Kidney (tissue), 14 donors: Measurements from ENCODE around the gene FNTB. TPM values are rescaled to one million over a fixed set of nuclear protein-coding genes. Genes with fewer than 3 reads are reported as not detected.

Experiments
- DNase-seq, 5 donors: peaks; one replicate each; pipeline ENCODE4 v3.0.0-alpha.2; 2013 to 2020
- FAIRE-seq: peaks from 2 replicates; lab custom pipeline; 2012; peaks lifted over from hg19 to GRCh38; lab: Jason Lieb, UNC
- H3K27ac ChIP-seq, 2 donors: one replicate each; pipeline ENCODE4 v1.7.0; 2013; ENCODE audit warnings: low read depth in 2 of 2, low read length in 2 of 2, inconsistent platforms in 1 of 2
- H3K27me3 ChIP-seq: one replicate; pipeline ENCODE4 v1.7.1; 2013; ENCODE audit warnings: low read length, inconsistent platforms; ENCODE audit not compliant: control insufficient read depth, insufficient read depth
- H3K36me3 ChIP-seq, 3 donors: one replicate each; pipeline versions ENCODE4 v1.7.0 to v1.7.1; 2013; ENCODE audit warnings: low read length in 3 of 3, control low read depth in 1 of 3, inconsistent platforms in 1 of 3; ENCODE audit not compliant: insufficient read depth in 3 of 3, control insufficient read depth in 2 of 3
- H3K4me1 ChIP-seq, 3 donors: one replicate each; pipeline versions ENCODE4 v1.7.0 to v1.7.1; 2013; ENCODE audit warnings: low read length in 3 of 3, inconsistent platforms in 1 of 3, low read depth in 1 of 3; ENCODE audit not compliant: control insufficient read depth in 2 of 3, insufficient read depth in 2 of 3
- H3K4me3 ChIP-seq, 3 donors: one replicate each; pipeline versions ENCODE4 v1.7.0 to v1.8.1; 2013; ENCODE audit warnings: low read length in 3 of 3, control low read depth in 1 of 3, inconsistent platforms in 1 of 3
- H3K9ac ChIP-seq, 3 donors: one replicate each; pipeline versions ENCODE4 v1.7.0 to v1.7.1; 2013; ENCODE audit warnings: low read length in 3 of 3, control low read depth in 1 of 3, inconsistent platforms in 1 of 3
- H3K9me3 ChIP-seq, 3 donors: one replicate each; pipeline versions ENCODE4 v1.7.0 to v1.7.1; 2013; ENCODE audit warnings: low read length in 3 of 3, control low read depth in 1 of 3, inconsistent platforms in 1 of 3; ENCODE audit not compliant: control insufficient read depth in 2 of 3, insufficient read depth in 1 of 3
- intact Hi-C: fragments of 100-400 bp; cut with DNase I; formaldehyde crosslinking; loops from one replicate; pipeline ENCODE4 v1.11.1; 2022
- polyA plus RNA-seq: library from polyadenylated mRNA; stranded (reverse); fragments of 350-450 nt; fragmentation: Illumina TruSeq; extraction: RNeasy Lipid Tissue Mini Kit (QIAGEN cat#74804); gene quantifications from one replicate; pipeline ENCODE4 v1.2.3, GENCODE V29; 2014; ENCODE audit warnings: low read depth, low replicate concordance; ENCODE audit not compliant: insufficient read depth
- total RNA-seq: library from RNA; stranded (reverse); fragmentation: NEBNext Ultra II Directional; extraction: Animal tissue kit (Norgen Biotek cat#: 25700); gene quantifications from one replicate; pipeline ENCODE4 v1.2.1, GENCODE V29; 2021
- TF ChIP-seq, protein P1 (sequence below): IDR thresholded peaks from 3 replicates; pipeline ENCODE4 v1.5.1; 2012; ENCODE audit warnings: mild to moderate bottlenecking, moderate library complexity, borderline replicate concordance; ENCODE audit not compliant: insufficient read depth; ENCODE audit errors: extremely low read depth
- donor health status: control.
- donor health status: control.
- donor health status: control.
- donor health status: control.
- donor health status: control.
- donor health status: DM: yes; HTN: yes; CAD: no.
- donor health status: Normal renal cell carcinoma (clear cell type).

FNTB gene
- total and polyA plus RNA-seq, 2 donors from 2014 or later = 13.6 to 15.0 TPM

DNA sequence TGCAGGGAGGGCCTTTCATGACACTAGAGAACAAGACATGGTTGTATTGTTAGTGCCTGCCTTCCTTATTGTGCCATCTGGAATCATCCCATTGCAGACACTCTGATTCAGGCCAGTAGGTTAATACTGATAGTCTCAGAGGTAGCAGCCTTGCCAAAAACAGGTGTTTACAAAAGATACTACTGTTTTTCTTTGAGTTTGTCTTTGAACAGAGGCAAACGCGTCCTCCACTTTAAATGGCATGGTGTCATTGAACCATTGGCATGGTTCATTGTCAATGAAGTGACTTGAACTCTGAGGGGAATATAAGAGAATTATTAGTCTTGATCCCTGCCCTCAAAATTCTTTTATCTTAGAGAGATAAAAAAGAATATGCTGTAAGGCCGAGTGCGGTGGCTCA, 4.2 kb downstream of the FNTB start:
- Histone ChIP-seq H3K9me3 (no peaks in the 10 kb centered on the region), H3K27me3 (no peaks in the 10 kb centered on the region), H3K9ac (no peak overlapping the region), H3K36me3 (no peaks in the 10 kb centered on the region), H3K27ac (no peak overlapping the region), H3K4me3 (no peak overlapping the region), H3K4me1 (peaks cover 0 to 7% (median 0%) of the 10 kb centered on the region in 3 donors)
- FAIRE-seq (no peak), DNase-seq (no peak)
- intact Hi-C loops = no loop called here
- TF ChIP-seq, protein P1, sequence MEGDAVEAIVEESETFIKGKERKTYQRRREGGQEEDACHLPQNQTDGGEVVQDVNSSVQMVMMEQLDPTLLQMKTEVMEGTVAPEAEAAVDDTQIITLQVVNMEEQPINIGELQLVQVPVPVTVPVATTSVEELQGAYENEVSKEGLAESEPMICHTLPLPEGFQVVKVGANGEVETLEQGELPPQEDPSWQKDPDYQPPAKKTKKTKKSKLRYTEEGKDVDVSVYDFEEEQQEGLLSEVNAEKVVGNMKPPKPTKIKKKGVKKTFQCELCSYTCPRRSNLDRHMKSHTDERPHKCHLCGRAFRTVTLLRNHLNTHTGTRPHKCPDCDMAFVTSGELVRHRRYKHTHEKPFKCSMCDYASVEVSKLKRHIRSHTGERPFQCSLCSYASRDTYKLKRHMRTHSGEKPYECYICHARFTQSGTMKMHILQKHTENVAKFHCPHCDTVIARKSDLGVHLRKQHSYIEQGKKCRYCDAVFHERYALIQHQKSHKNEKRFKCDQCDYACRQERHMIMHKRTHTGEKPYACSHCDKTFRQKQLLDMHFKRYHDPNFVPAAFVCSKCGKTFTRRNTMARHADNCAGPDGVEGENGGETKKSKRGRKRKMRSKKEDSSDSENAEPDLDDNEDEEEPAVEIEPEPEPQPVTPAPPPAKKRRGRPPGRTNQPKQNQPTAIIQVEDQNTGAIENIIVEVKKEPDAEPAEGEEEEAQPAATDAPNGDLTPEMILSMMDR = no peak

DNA sequence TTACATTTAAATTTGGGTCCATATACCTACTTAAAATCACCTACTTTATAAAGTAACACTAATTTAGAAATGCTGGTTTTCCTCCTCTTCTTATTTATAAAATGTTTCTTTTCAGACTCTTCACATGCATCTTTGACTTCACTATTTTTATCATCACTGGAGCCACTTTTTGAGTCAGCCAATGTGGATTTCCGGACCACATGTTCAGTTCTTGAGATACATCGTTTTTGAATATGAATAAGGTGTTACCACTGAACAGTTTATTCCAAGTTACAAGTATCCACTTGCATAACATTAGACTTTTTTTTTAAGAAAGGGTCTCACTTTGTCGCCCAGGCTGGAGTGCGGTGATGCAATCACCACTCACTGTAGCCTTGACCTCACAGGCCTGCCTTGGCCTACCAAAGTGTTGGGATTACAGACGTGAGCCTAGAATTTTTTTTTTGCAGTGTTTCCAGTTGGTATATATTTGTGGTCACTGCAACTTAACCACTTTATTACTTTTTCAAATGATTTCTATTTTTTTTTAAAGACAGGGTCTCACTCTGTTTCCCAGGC, 5.7 kb downstream of the FNTB start:
- TF ChIP-seq, protein P1 = no peak
- Histone ChIP-seq H3K9me3 (no peaks in the 10 kb centered on the region), H3K27ac (no peak overlapping the region)

DNA sequence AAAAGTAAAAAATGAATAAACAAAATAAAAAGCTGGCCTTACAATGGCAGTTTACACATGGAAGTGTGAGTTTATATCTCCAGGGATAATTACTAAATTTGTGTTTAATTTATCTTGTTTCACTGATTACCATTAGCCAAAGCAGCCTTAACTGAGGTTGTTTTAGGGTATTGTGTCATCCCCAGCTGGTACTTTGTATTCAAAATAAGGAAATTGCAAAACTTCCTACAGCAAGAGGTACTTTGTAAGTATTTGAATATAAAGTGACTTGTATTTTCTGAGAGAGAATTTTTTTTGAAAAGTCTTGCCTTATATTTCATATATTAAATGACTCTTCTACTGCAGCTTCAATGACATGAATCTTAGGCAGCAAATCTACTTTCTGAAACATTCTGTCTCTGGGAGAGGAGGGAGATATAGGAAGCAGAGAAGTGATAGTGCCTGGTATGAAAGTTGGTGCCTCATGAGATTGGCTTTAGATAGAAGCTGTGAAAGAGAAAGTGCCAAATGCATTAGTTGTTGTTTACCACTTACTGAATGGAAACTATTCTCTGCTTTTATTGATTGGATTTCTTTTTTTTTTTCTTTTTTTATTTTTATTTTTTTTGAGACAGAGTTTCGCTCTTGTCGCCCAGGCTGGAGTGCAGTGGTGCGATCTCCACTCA, 6.7 kb downstream of the FNTB start:
- Histone ChIP-seq H3K27ac (no peak overlapping the region), H3K9me3 (no peaks in the 10 kb centered on the region), H3K4me3 (no peak overlapping the region), H3K9ac (no peak overlapping the region), H3K27me3 (no peaks in the 10 kb centered on the region), H3K4me1 (peaks cover 0 to 3% (median 0%) of the 10 kb centered on the region in 3 donors), H3K36me3 (no peaks in the 10 kb centered on the region)
- FAIRE-seq = no peak
- DNase-seq = no peak
- intact Hi-C loops = no loop called here
- TF ChIP-seq, protein P1 = no peak

More for the DNA sequence above, 5.7 kb downstream of the FNTB start:
- no peak for FAIRE-seq
- no peaks in the 10 kb centered on the region for H3K27me3 ChIP-seq
- no peak overlapping the region for H3K9ac ChIP-seq
- H3K36me3 ChIP-seq = no peaks in the 10 kb centered on the region
- intact Hi-C loops = no loop called here
- H3K4me1 ChIP-seq = peaks cover 0 to 2% (median 0%) of the 10 kb centered on the region in 3 donors
- DNase-seq = no peak
- no peak overlapping the region for H3K4me3 ChIP-seq
